Esophagus squamous epithelium (tissue), 5 donors: ENCODE measurements around the gene STK10. TPM values are rescaled to one million over a fixed set of nuclear protein-coding genes. Genes with fewer than 3 reads are reported as not detected.
A peak's percentile ranks its signal among the peaks of the same experiment; 100 is the strongest.

Experiments
- DNase-seq: peaks from one replicate; lab custom pipeline; 2025; lab: John Stamatoyannopoulos, UW
- H3K27ac ChIP-seq, 4 donors: fragments of 200-600 bp; sonication (generic); one replicate each; pipeline ENCODE4 v1.5.1; 2016 to 2019; ENCODE audit warnings: mild to moderate bottlenecking in 1 of 4
- H3K27me3 ChIP-seq, 4 donors: fragments of 200-600 bp; sonication (generic); 1 replicate in 3 of 4; 2 replicates in 1 of 4; pipeline versions ENCODE4 v1.5.1 to v1.6.0; 2017 to 2021; ENCODE audit warnings: antibody characterized with exemption in 1 of 4
- H3K36me3 ChIP-seq, 3 donors: fragments of 200-600 bp; sonication (generic); one replicate each; pipeline ENCODE4 v1.5.1; 2016 to 2019
- H3K4me1 ChIP-seq, 3 donors: fragments of 200-600 bp; sonication (generic); one replicate each; pipeline ENCODE4 v1.5.1; 2017 to 2019
- H3K4me3 ChIP-seq, 4 donors: fragments of 200-600 bp; sonication (generic); 1 replicate in 3 of 4; 2 replicates in 1 of 4; pipeline ENCODE4 v1.5.1; 2016 to 2019; ENCODE audit warnings: mild to moderate bottlenecking in 2 of 4, moderate library complexity in 1 of 4
- H3K9me3 ChIP-seq, 3 donors: fragments of 200-600 bp; sonication (generic); one replicate each; pipeline ENCODE4 v1.5.1; 2016 to 2019
- CTCF ChIP-seq, 6 experiments: fragments of 450-650 bp in 4 of 6; fragments of 200-600 bp in 2 of 6; sonication (generic) in 2 of 6; IDR thresholded peaks; one replicate each; pipeline ENCODE4 v1.5.1; 2016 to 2019; ENCODE audit warnings: antibody characterized with exemption in 6 of 6, mild to moderate bottlenecking in 4 of 6, moderate library complexity in 4 of 6
- POLR2A ChIP-seq, 4 donors: fragments of 450-650 bp; IDR thresholded peaks; one replicate each; pipeline ENCODE4 v1.6.1; 2017; ENCODE audit warnings: antibody characterized with exemption in 4 of 4, mild to moderate bottlenecking in 4 of 4, moderate library complexity in 3 of 4
- WGBS, 2 donors: methylation state at CpG; one replicate each; pipeline ENCODE4 v1.1.5; 2018; 5-methylcytosine and 5-hydroxymethylcytosine counted together
- intact Hi-C: fragments of 100-400 bp; cut with DNase I; formaldehyde crosslinking; loops from one replicate; pipeline ENCODE4 v1.15.0; 2022
- total RNA-seq, 4 donors: library from RNA; depleted of rRNA; stranded (reverse); fragments of >200 nt; gene quantifications; one replicate each; pipeline ENCODE4 v1.1.0, GENCODE V29; 2016
- donor health status: DM: yes; HTN: yes; CAD: no.

Gene STK10
- total RNA-seq, 4 donors from 2014 or later: 5.4 to 15.6 (median 8.9) TPM

DNA sequence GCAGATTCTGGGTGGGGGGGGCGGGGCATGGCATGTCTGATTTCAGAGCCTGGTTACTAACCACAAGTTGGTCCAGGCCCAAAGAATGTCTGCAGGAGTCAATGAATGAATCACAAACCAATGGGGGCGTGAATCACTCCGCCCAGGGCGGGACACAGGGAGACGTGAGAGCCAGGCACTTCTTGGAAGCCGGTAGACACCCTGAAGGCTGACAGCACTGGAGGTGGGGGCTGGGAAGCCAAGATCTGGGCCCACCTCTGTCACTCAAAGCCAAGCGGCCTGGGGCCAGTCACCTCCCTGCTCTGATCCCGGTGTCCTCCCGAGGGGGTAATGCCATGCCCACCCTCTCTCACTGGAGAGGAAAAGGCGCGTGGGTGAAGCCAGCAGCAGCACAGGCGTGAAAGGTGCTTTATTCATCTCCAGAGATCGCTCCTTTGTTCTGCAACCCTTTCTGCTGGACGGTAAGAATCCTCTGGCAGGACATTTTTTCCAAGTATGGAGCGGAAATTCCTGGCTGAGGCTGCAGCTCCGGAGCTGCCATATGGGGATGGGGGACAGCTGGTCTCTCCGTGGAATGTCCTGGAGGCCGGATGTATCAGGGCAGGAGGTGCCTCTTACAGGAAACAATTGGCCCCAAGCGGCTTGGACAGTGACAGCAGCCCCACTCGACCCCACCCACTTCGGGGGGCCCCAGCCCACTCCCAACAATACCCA, 85.0 kb downstream of the STK10 start:
- intact Hi-C loops: loop anchor here (10.0 kb wide), 1 partner anchor 192 kb away; no protein-coding TSS in a partner anchor
- peak overlapping the region in 3 of 4 donors; percentile 66 to 81 (median 68) for H3K27ac ChIP-seq
- TF ChIP-seq CTCF (IDR thresholded peaks at IDR 0.05): peak in 1 of 6 experiments; percentile 7
- TF ChIP-seq POLR2A (IDR thresholded peaks at IDR 0.05): no peak
- H3K27me3 ChIP-seq: no peaks in the 10 kb centered on the region
- no peaks in the 10 kb centered on the region for H3K9me3 ChIP-seq
- peaks cover 26 to 47% (median 28%) of the 10 kb centered on the region in 3 donors for H3K4me1 ChIP-seq
- WGBS, 2 donors: 19 to 37% methylated on average over 9 to 10 of the region's 21 CpGs
- H3K4me3 ChIP-seq: peak overlapping the region in 2 of 4 donors; percentile 9 to 46
- peaks cover 0 to 21% (median 4%) of the 10 kb centered on the region in 3 donors for H3K36me3 ChIP-seq
- DNase-seq: no peak

DNA sequence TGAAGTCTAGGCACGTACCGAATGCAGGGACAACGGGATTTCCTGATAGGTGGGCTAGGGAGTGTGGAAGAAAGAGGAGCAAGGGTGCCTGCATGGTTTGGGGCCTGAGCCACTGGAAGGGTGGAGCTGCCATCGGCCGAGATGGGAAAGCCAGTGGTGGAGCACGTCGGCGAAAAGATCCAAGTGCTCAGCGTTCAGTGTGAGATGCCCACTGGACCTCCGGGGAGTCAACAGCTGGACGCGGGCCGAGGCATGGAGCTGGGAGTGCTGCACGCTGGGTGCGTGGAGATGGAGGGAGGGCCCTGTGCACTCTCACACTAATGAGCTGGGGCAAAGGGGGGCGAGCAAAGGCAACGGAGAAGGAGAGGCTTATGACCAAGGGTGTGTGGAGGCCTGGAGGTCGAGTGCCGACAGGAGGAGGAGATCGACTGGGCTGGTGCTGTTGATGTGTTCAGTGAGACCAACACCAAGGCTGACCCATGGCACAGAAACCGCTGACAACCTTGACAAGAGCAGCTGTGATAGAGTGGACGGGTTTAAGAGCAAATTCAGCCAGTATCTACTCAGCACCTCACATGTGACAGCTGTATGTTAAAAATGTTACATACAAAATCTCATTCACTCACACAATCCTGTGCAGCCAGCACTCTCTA, 85.7 kb downstream of the STK10 start:
- Histone ChIP-seq H3K36me3 (peaks cover 0 to 21% (median 4%) of the 10 kb centered on the region in 3 donors), H3K9me3 (no peaks in the 10 kb centered on the region), H3K4me1 (peaks cover 23 to 40% (median 28%) of the 10 kb centered on the region in 3 donors), H3K4me3 (no peak overlapping the region), H3K27me3 (no peaks in the 10 kb centered on the region), H3K27ac (peak overlapping the region in 2 of 4 donors; percentile 66 to 81)
- TF ChIP-seq CTCF (IDR thresholded peaks at IDR 0.05) (no peak), POLR2A (IDR thresholded peaks at IDR 0.05) (no peak)
- intact Hi-C loops: loop anchor here (10.0 kb wide), 1 partner anchor 192 kb away; no protein-coding TSS in a partner anchor
- DNase-seq: no peak
- 87 to 88% methylated on average over 17 to 22 of the region's 22 CpGs for WGBS, 2 donors

DNA sequence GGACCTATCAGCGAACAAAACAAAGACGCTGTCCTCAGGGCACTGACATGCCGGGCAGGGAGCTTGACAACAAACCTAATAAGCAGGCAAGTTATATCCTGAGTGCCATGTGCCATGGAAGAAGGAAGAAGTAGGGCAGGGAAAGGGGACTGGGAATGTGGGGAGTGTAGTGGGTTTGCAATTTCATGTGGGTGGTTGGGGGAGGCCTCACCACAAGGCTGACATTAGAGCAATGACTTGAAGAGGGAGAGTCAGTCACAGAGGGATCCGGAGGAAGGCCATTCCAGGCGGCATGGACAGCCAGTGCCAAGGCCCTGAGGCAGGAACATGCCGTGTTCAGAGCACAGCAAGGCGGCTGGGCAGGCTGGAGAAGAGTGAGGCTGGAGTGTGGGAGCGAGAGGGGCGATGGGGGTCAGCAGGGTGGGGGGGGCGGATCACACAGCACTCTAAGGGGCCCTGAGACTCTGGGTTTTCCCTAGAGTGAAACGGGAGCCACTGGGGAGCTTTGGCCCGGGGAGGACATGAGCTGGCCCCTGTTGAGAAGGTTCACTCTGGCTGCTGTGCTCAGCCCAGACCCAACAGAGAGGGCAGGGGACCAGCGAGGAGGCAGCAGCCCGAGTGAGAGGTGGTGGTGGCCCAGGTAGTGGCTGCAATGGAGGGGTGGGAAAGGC, 86.3 kb downstream of the STK10 start:
- H3K9me3 ChIP-seq: no peaks in the 10 kb centered on the region
- peaks cover 0 to 21% (median 4%) of the 10 kb centered on the region in 3 donors for H3K36me3 ChIP-seq
- H3K27ac ChIP-seq: no peak overlapping the region
- peaks cover 17 to 33% (median 21%) of the 10 kb centered on the region in 3 donors for H3K4me1 ChIP-seq
- H3K27me3 ChIP-seq: no peaks in the 10 kb centered on the region
- no peak for DNase-seq
- 55 to 71% methylated on average over 8 to 13 of the region's 14 CpGs for WGBS, 2 donors
- H3K4me3 ChIP-seq: no peak overlapping the region
- TF ChIP-seq POLR2A (IDR thresholded peaks at IDR 0.05): no peak
- TF ChIP-seq CTCF (IDR thresholded peaks at IDR 0.05): no peak
- intact Hi-C loops: loop anchor here (10.0 kb wide), 1 partner anchor 193 kb away; no protein-coding TSS in a partner anchor

DNA sequence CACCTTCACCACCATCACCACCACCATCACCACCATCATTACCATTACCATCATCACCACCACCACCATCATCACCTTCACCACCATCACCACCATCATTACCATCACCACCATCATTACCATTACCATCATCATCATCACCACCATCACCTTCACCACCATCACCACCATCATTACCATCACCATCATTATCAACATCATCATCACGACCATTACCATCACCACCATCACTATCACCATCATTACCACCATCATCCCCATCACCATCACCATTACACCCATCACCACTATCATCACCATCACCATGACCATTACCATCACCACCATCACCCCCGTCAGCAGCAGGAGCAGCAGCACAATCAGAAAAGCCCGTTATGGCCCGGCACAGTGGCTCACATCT, 89.1 kb downstream of the STK10 start:
- H3K4me3 ChIP-seq: no peak overlapping the region
- H3K4me1 ChIP-seq: peaks cover 17 to 27% (median 19%) of the 10 kb centered on the region in 3 donors
- H3K27me3 ChIP-seq: no peaks in the 10 kb centered on the region
- intact Hi-C loops: no loop called here
- TF ChIP-seq POLR2A (IDR thresholded peaks at IDR 0.05): no peak
- TF ChIP-seq CTCF (IDR thresholded peaks at IDR 0.05): no peak
- H3K36me3 ChIP-seq: peaks cover 0 to 9% (median 4%) of the 10 kb centered on the region in 3 donors
- 87 to 94% methylated on average over 2 to 4 of the region's 4 CpGs for WGBS, 2 donors
- no peak for DNase-seq
- no peak overlapping the region for H3K27ac ChIP-seq
- no peaks in the 10 kb centered on the region for H3K9me3 ChIP-seq
